PC-9 (cell line): Measurements from ENCODE around the gene ZCCHC7. TPM values are rescaled to one million over a fixed set of nuclear protein-coding genes. Genes with fewer than 3 reads are reported as not detected.

Experiments
- BruUV-seq: library from RNA; stranded (reverse); fragments of 400-500 nt; replicated peaks from 2 replicates; lab custom pipeline; 2021; lab: Mats Ljungman, UMichigan
- CTCF ChIA-PET: fragments of 300-600 bp; sonication (Branson Sonifier 250); formaldehyde crosslinking; loops from one replicate; lab custom pipeline; 2022; ENCODE audit warnings: antibody characterized with exemption; lab: Charles Lee
- POLR2A ChIA-PET: fragments of 300-600 bp; sonication (Branson Sonifier 250); formaldehyde crosslinking; loops from one replicate; lab custom pipeline; 2022; ENCODE audit warnings: antibody characterized with exemption; ENCODE audit not compliant: unreplicated experiment; lab: Charles Lee
- DNase-seq, 2 experiments: peaks; one replicate each; pipeline versions ENCODE4 v3.0.0 to v3.0.0-alpha.2; 2015 to 2022; ENCODE audit warnings: mixed read lengths in 1 of 2
- H2AFZ ChIP-seq: fragments of 200-600 bp; sonication (generic); 2 replicates; pipeline ENCODE4 v1.8.1; 2017; ENCODE audit warnings: antibody characterized with exemption
- H3F3A ChIP-seq: fragments of 200-600 bp; sonication (generic); 2 replicates; pipeline ENCODE4 v1.8.1; 2017; ENCODE audit warnings: antibody characterized with exemption, mild to moderate bottlenecking, low read depth; ENCODE audit not compliant: insufficient read depth
- H3K27ac ChIP-seq: fragments of 200-600 bp; sonication (generic); 2 replicates; pipeline ENCODE4 v1.6.1; 2016; ENCODE audit warnings: mixed run types
- H3K27me3 ChIP-seq: fragments of 200-600 bp; sonication (generic); 2 replicates; pipeline ENCODE4 v1.6.1; 2016; ENCODE audit warnings: low read depth, mixed run types; ENCODE audit not compliant: insufficient read depth
- H3K36me3 ChIP-seq: fragments of 200-600 bp; sonication (generic); 2 replicates; pipeline ENCODE4 v1.6.1; 2016; ENCODE audit warnings: low read depth, mixed run types
- H3K4me1 ChIP-seq: fragments of 200-600 bp; sonication (generic); replicated peaks from 2 replicates; pipeline ENCODE4 v1.6.1; 2016; ENCODE audit warnings: mixed run types; ENCODE audit not compliant: insufficient read depth
- H3K4me2 ChIP-seq: fragments of 200-600 bp; sonication (generic); 2 replicates; pipeline ENCODE4 v1.6.1; 2017; ENCODE audit warnings: mixed run types
- H3K4me3 ChIP-seq: fragments of 200-600 bp; sonication (generic); 2 replicates; pipeline ENCODE4 v1.6.1; 2016; ENCODE audit warnings: mixed run types
- H3K79me2 ChIP-seq: fragments of 200-600 bp; sonication (generic); 2 replicates; pipeline ENCODE4 v1.6.1; 2017; ENCODE audit warnings: low read depth, mixed run types
- H3K9me2 ChIP-seq: fragments of 200-600 bp; sonication (generic); 2 replicates; pipeline ENCODE4 v1.8.1; 2017; ENCODE audit warnings: mild to moderate bottlenecking; ENCODE audit not compliant: insufficient read depth
- H3K9me3 ChIP-seq: fragments of 200-600 bp; sonication (generic); 2 replicates; pipeline ENCODE4 v1.8.1; 2016; ENCODE audit warnings: low read depth; ENCODE audit not compliant: insufficient read depth
- H4K20me1 ChIP-seq: fragments of 200-600 bp; sonication (generic); 2 replicates; pipeline ENCODE4 v1.8.1; 2017; ENCODE audit not compliant: insufficient read depth
- CTCF ChIP-seq: fragments of 200-600 bp; sonication (generic); conservative IDR thresholded peaks from 2 replicates; pipeline ENCODE4 v1.6.1; 2017; ENCODE audit warnings: mixed run types, antibody characterized with exemption, mild to moderate bottlenecking, moderate library complexity
- EZH2 ChIP-seq: fragments of 200-600 bp; sonication (generic); IDR thresholded peaks from 2 replicates; pipeline ENCODE4 v1.8.0; 2017; ENCODE audit warnings: antibody characterized with exemption, low read depth
- intact Hi-C: fragments of 100-400 bp; cut with micrococcal nuclease; formaldehyde crosslinking; loops from one replicate; pipeline ENCODE4 v1.10.0; 2022; ENCODE audit not compliant: unreplicated experiment
- total RNA-seq: library from RNA; stranded (reverse); gene quantifications from 2 replicates; pipeline ENCODE4 v1.2.3, GENCODE V29; 2021

The ZCCHC7 gene
- total RNA-seq, 1 experiment from 2014 or later, result 15.9 TPM

GRCh38 chr9:37407468-37407867, 287.1 kb downstream of the ZCCHC7 start:
- Histone ChIP-seq H3K4me2 (no peak overlapping the region), H3K27me3 (no peaks in the 10 kb centered on the region), H3K4me1 (peaks cover 67% of the 10 kb centered on the region), H3K79me2 (no peaks in the 10 kb centered on the region), H4K20me1 (no peaks in the 10 kb centered on the region), H3K27ac (no peak overlapping the region), H3F3A (peaks cover 26% of the 10 kb centered on the region), H2AFZ (no peak overlapping the region), H3K9me3 (no peaks in the 10 kb centered on the region), H3K9me2 (no peaks in the 10 kb centered on the region), H3K4me3 (no peak overlapping the region), H3K36me3 (no peaks in the 10 kb centered on the region)
- DNase-seq, result no peak
- peak; percentile 37; the same call in 1 of the 2 replicates for TF ChIP-seq CTCF
- no peak for TF ChIP-seq EZH2
- CTCF ChIA-PET, result interaction anchor here (0.6 kb wide), 1 partner anchor 22 kb away, joined by 4 read pairs; no protein-coding TSS in a partner anchor
- BruUV-seq, result no TSS peak
- POLR2A ChIA-PET, result interaction anchor here (0.8 kb wide), 1 partner anchor 58 kb away, joined by 12 read pairs; the partner anchor contains the start of gene ZBTB5
- intact Hi-C loops, result no loop called here

Other genes starting within 250 kb of the ZCCHC7 start
- not detected in 2 replicates for gene PAX5, start 86.3 kb upstream of the ZCCHC7 start, total RNA-seq